ENCODE results near the gene SHB. TPM values are rescaled to one million over a fixed set of nuclear protein-coding genes. Genes with fewer than 3 reads are reported as not detected.

SHB gene
- total RNA-seq, 1 experiment from 2014 or later: 23.8 TPM

- Histone ChIP-seq H3F3A (ENCODE audit: insufficient read depth, low read depth) (peaks cover 17% of the 10 kb centered on the region; the same call in 1 of the 2 replicates), H3K36me3 (ENCODE audit: low read depth) (no peaks in the 10 kb centered on the region), H3K79me2 (ENCODE audit: low read depth) (peaks cover 98% of the 10 kb centered on the region), H3K9me2 (ENCODE audit: insufficient read depth) (no peaks in the 10 kb centered on the region), H3K9me3 (ENCODE audit: insufficient read depth, low read depth) (no peaks in the 10 kb centered on the region), H3K4me2 (no peak overlapping the region), H4K20me1 (ENCODE audit: insufficient read depth) (peaks cover 13% of the 10 kb centered on the region), H3K4me3 (no peak overlapping the region), H3K4me1 (replicated peaks; ENCODE audit: insufficient read depth) (0 out of 2 replicates have a peak, but pooled peaks cover 26% of the 10 kb centered on the region), H3K27ac (no peak overlapping the region), H3K27me3 (ENCODE audit: insufficient read depth, low read depth) (no peaks in the 10 kb centered on the region), H2AFZ (no peak overlapping the region)
- intact Hi-C loops (cut with micrococcal nuclease; ENCODE audit: unreplicated experiment): no loop called here
- POLR2A ChIA-PET (ENCODE audit: unreplicated experiment): no interaction called here
- CTCF ChIA-PET: no interaction called here
- BruUV-seq (replicated peaks): no TSS peak
- no peak for TF ChIP-seq EZH2 (IDR thresholded peaks at IDR 0.05; ENCODE audit: low read depth)
- DNase-seq: no peak
Measured at GRCh38 chr9:38054653-38055052, 14.4 kb downstream of the SHB start.

- BruUV-seq (replicated peaks): no TSS peak
Measured at GRCh38 chr9:38053697-38054461, 15.1 kb downstream of the SHB start.

GRCh38 chr9:38051780-38052546, 17.1 kb downstream of the SHB start:
- no peak for DNase-seq
- intact Hi-C loops (cut with micrococcal nuclease; ENCODE audit: unreplicated experiment): no loop called here
- BruUV-seq (replicated peaks): no TSS peak
- Histone ChIP-seq H3K9me3 (ENCODE audit: insufficient read depth, low read depth) (no peaks in the 10 kb centered on the region), H3K27ac (no peak overlapping the region; the same call in 1 of the 2 replicates), H3K36me3 (ENCODE audit: low read depth) (no peaks in the 10 kb centered on the region), H3K9me2 (ENCODE audit: insufficient read depth) (no peaks in the 10 kb centered on the region), H3K4me1 (replicated peaks; ENCODE audit: insufficient read depth) (peaks cover 50% of the 10 kb centered on the region), H3K4me3 (no peak overlapping the region), H3F3A (ENCODE audit: insufficient read depth, low read depth) (peaks cover 42% of the 10 kb centered on the region), H2AFZ (no peak overlapping the region), H3K27me3 (ENCODE audit: insufficient read depth, low read depth) (no peaks in the 10 kb centered on the region), H3K79me2 (ENCODE audit: low read depth) (peaks cover 92% of the 10 kb centered on the region), H4K20me1 (ENCODE audit: insufficient read depth) (no peaks in the 10 kb centered on the region), H3K4me2 (no peak overlapping the region)
- TF ChIP-seq EZH2 (IDR thresholded peaks at IDR 0.05; ENCODE audit: low read depth) (no peak), CTCF (conservative IDR thresholded peaks at IDR 0.05) (no peak)
- ChIA-PET POLR2A (ENCODE audit: unreplicated experiment) (interaction anchor here (0.7 kb wide), 1 partner anchor 210 kb away, joined by 4 read pairs; no protein-coding TSS in a partner anchor), CTCF (interaction anchor here (0.6 kb wide), 1 partner anchor 34 kb away, joined by 3 read pairs; no protein-coding TSS in a partner anchor)

More at GRCh38 chr9:38053697-38054461, 15.1 kb downstream of the SHB start:
- Histone ChIP-seq H3K9me3 (ENCODE audit: insufficient read depth, low read depth) (no peaks in the 10 kb centered on the region), H3K4me3 (no peak overlapping the region), H3K4me1 (replicated peaks; ENCODE audit: insufficient read depth) (peaks cover 34% of the 10 kb centered on the region), H4K20me1 (ENCODE audit: insufficient read depth) (peaks cover 13% of the 10 kb centered on the region; the same call in 1 of the 2 replicates), H3K27me3 (ENCODE audit: insufficient read depth, low read depth) (no peaks in the 10 kb centered on the region), H3K36me3 (ENCODE audit: low read depth) (no peaks in the 10 kb centered on the region), H3K9me2 (ENCODE audit: insufficient read depth) (no peaks in the 10 kb centered on the region), H3K79me2 (ENCODE audit: low read depth) (peaks cover 99% of the 10 kb centered on the region), H3K27ac (no peak overlapping the region), H3K4me2 (no peak overlapping the region), H3F3A (ENCODE audit: insufficient read depth, low read depth) (peaks cover 24% of the 10 kb centered on the region), H2AFZ (no peak overlapping the region)
- ChIA-PET CTCF (no interaction called here), POLR2A (ENCODE audit: unreplicated experiment) (interaction anchor here (0.6 kb wide), 1 partner anchor 165 kb away, joined by 4 read pairs; no protein-coding TSS in a partner anchor)
- TF ChIP-seq EZH2 (IDR thresholded peaks at IDR 0.05; ENCODE audit: low read depth) (no peak), CTCF (conservative IDR thresholded peaks at IDR 0.05) (no peak)
- DNase-seq: no peak
- intact Hi-C loops (cut with micrococcal nuclease; ENCODE audit: unreplicated experiment): no loop called here
